Small intestine (tissue), 7 donors: ENCODE measurements around the gene SYNE1. TPM values are rescaled to one million over a fixed set of nuclear protein-coding genes. Genes with fewer than 3 reads are reported as not detected.

ENCODE experiments used
- DNase-seq, 2 donors: peaks; one replicate each; pipeline versions ENCODE4 v3.0.0 to v3.0.0-alpha.2; 2013
- FAIRE-seq: peaks from 2 replicates; lab custom pipeline; 2012; peaks lifted over from hg19 to GRCh38; lab: Jason Lieb, UNC
- H3K27ac ChIP-seq, 3 donors: one replicate each; pipeline ENCODE4 v1.5.1; 2013; ENCODE audit warnings: low read length in 2 of 3, mild to moderate bottlenecking in 2 of 3, control low read depth in 1 of 3, inconsistent platforms in 1 of 3, low read depth in 1 of 3, moderate library complexity in 1 of 3
- H3K27me3 ChIP-seq, 3 donors: one replicate each; pipeline ENCODE4 v1.6.1; 2013; ENCODE audit warnings: low read length in 3 of 3, inconsistent platforms in 1 of 3; ENCODE audit not compliant: control insufficient read depth in 3 of 3, insufficient read depth in 3 of 3
- H3K36me3 ChIP-seq, 3 donors: one replicate each; pipeline ENCODE4 v1.6.1; 2013; ENCODE audit warnings: low read length in 3 of 3, inconsistent platforms in 1 of 3, low read depth in 1 of 3, mild to moderate bottlenecking in 1 of 3, moderate library complexity in 1 of 3; ENCODE audit not compliant: control insufficient read depth in 3 of 3, insufficient read depth in 2 of 3
- H3K4me1 ChIP-seq, 3 donors: one replicate each; pipeline ENCODE4 v1.6.1; 2013; ENCODE audit warnings: low read length in 2 of 3, inconsistent platforms in 1 of 3, low read depth in 1 of 3, mild to moderate bottlenecking in 1 of 3, moderate library complexity in 1 of 3; ENCODE audit not compliant: control insufficient read depth in 3 of 3, insufficient read depth in 2 of 3
- H3K4me3 ChIP-seq, 3 donors: one replicate each; pipeline ENCODE4 v1.5.1; 2013; ENCODE audit warnings: low read length in 3 of 3, control low read depth in 1 of 3, inconsistent platforms in 1 of 3, low read depth in 1 of 3, mild to moderate bottlenecking in 1 of 3, moderate library complexity in 1 of 3
- H3K9me3 ChIP-seq, 2 donors: one replicate each; pipeline ENCODE4 v1.6.1; 2013; ENCODE audit warnings: low read depth in 1 of 2, low read length in 1 of 2; ENCODE audit not compliant: control insufficient read depth in 2 of 2, insufficient read depth in 1 of 2
- WGBS, 3 donors: extraction: QIAGEN DNeasy Blood & Tissue Kit; methylation state at CpG; one replicate each; pipeline ENCODE4 v1.1.7; 2013; 5-methylcytosine and 5-hydroxymethylcytosine counted together
- polyA plus RNA-seq, 4 donors: library from polyadenylated mRNA; stranded (reverse) in 3 of 4; unstranded in 1 of 4; fragments of 200-250 nt in 3 of 4; fragments of 120-200 nt in 1 of 4; gene quantifications; one replicate each; pipeline versions ENCODE4 v1.2.1 to v1.2.3, GENCODE V29; 2013
- donor health status: healthy with polysubstance abuse.
- donor health status: control.
- donor health status: control.
- donor health status: Bipolar disorder and iron deficiency.
- donor health status: healthy.

The SYNE1 gene
- polyA plus RNA-seq, 4 donors: 4.0 to 18.9 (median 9.1) TPM

DNA sequence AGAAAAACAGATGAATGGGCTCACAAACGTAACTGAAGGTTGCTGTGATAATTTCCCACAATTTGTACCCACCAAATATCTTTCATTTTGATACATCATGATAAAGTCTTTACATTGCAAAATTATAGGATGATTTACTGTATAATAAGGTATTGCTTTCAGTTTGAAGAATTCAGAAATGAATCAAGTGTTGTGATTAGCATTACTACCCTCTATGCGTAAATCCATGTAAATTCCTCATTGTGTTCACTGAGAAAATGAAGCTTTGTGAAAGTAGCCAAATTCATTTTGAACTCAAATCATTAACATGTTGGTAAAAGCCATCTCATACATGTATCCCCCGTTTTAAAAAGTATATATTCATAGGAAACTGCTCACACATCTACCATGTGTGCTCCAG, 450.3 kb downstream of the SYNE1 start:
- H3K27me3 ChIP-seq: no peaks in the 10 kb centered on the region
- DNase-seq (no peak), FAIRE-seq (no peak)
- 66 to 85% (median 75%) methylated on average over 3 of the region's 3 CpGs for WGBS, 3 donors
- H3K4me3 ChIP-seq: no peak overlapping the region
- peaks cover 0 to 3% (median 0%) of the 10 kb centered on the region in 3 donors for H3K36me3 ChIP-seq
- no peak overlapping the region for H3K27ac ChIP-seq
- no peaks in the 10 kb centered on the region for H3K9me3 ChIP-seq
- no peaks in the 10 kb centered on the region for H3K4me1 ChIP-seq

DNA sequence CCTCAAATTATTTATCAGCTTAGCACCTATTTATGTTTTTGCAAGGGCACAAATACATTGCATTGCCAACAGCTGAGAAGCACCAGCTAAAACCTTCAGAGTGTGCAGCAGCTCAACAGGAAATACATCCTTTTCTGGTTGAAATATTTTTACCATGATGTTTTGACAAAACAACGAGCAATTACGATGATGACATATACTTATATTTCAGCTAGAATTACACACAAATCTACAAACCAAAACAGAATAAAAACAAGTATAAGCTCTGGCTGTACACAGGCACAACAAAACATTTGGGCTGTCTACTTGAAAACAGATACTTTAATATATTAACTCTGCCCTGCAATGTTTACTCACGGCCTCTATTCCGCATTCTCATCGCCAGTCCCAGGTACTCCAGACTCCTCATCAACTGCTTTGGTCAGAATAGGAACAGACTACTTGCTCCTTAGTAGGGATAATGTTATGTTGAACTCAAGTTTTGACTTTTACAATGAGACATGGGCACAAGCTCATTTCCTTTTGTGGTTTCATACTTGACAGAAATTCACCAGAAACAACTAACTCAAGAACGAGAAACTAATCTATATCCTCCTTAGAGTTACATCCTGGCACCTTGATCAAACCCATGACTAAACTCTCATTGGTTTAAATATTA, 452.1 kb downstream of the SYNE1 start:
- peak overlapping the region in 2 of 3 donors; percentile 71 to 92 for H3K27ac ChIP-seq
- peaks cover 0 to 3% (median 0%) of the 10 kb centered on the region in 3 donors for H3K36me3 ChIP-seq
- no peak overlapping the region for H3K4me3 ChIP-seq
- no peaks in the 10 kb centered on the region for H3K27me3 ChIP-seq
- FAIRE-seq: no peak
- no peaks in the 10 kb centered on the region for H3K4me1 ChIP-seq
- peak in 1 of 2 donors; percentile 29 for DNase-seq
- 50 to 78% (median 64%) methylated on average over 6 of the region's 6 CpGs for WGBS, 3 donors
- H3K9me3 ChIP-seq: no peaks in the 10 kb centered on the region

DNA sequence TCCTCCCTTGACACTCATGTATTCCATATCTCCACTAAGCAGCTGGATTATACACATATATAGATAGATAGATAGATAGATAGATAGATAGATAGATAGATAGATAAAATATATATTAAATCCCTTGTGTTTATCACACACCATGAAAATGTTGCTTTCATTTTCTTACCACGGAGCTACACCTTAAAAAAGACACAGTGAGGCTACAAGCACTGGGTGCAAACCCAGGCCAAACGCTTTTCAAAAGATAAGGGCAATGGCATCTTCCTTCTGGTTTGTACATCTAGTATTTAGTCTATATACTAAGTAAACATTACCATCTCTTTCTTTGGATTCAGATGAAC, 452.6 kb downstream of the SYNE1 start:
- no peak for FAIRE-seq
- Histone ChIP-seq H3K27me3 (no peaks in the 10 kb centered on the region), H3K9me3 (no peaks in the 10 kb centered on the region), H3K4me1 (no peaks in the 10 kb centered on the region), H3K4me3 (no peak overlapping the region), H3K36me3 (peaks cover 0 to 3% (median 0%) of the 10 kb centered on the region in 3 donors), H3K27ac (peak overlapping the region in 2 of 3 donors; percentile 32 to 54)
- 33 to 55% (median 42%) methylated on average over 2 of the region's 2 CpGs for WGBS, 3 donors
- DNase-seq: peak in 1 of 2 donors; percentile 24

DNA sequence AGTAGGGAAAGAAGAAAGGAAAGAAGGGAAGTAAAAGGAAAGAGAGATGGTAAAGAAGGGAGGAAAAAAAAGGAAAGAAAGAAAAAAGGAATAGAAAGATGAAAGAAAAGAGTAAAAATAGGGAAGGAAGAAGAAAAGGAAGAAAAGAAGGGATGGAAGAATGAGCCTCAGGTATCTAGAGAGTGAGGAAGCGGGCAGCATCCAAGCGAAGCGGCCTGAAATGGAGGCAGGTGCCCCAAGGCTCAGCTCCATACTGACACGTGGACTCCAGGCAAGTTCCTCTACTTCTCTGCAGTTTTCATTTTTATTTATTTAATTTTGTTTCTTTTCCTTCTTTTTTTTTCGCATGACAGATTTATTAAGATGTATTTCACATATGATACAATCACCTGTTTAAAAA, 456.6 kb downstream of the SYNE1 start:
- Histone ChIP-seq H3K9me3 (no peaks in the 10 kb centered on the region), H3K4me1 (no peaks in the 10 kb centered on the region), H3K36me3 (peaks cover 0 to 5% (median 0%) of the 10 kb centered on the region in 3 donors), H3K27ac (no peak overlapping the region), H3K4me3 (no peak overlapping the region), H3K27me3 (no peaks in the 10 kb centered on the region)
- DNase-seq: no peak
- no peak for FAIRE-seq
- WGBS, 3 donors: 93 to 97% (median 94%) methylated on average over 5 of the region's 5 CpGs

DNA sequence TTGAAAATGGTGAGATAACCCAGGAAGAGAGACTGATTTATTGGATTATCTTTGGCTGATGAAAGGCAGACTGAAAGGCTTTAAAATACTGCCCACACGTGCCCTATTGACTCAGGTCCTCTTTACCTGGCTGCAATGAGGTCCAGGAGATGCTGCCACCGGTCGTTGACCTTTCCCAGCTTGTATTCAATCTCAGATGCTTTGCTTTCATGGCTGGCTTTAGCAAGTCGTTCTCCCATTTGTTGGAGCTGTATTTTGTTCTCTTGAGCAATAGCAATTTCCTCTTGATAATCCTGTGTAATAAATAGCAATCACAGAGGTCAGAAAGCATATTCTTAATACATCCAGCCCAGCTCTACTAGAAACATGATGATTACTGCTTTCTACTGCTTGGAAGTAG, 460.9 kb downstream of the SYNE1 start:
- peak; percentile 19 to 52 for DNase-seq
- FAIRE-seq: no peak
- H3K36me3 ChIP-seq: peaks cover 0 to 6% (median 0%) of the 10 kb centered on the region in 3 donors
- no peak overlapping the region for H3K4me3 ChIP-seq
- no peaks in the 10 kb centered on the region for H3K4me1 ChIP-seq
- WGBS, 3 donors: 13 to 65% (median 52%) methylated on average over 4 of the region's 4 CpGs
- no peaks in the 10 kb centered on the region for H3K27me3 ChIP-seq
- no peaks in the 10 kb centered on the region for H3K9me3 ChIP-seq
- H3K27ac ChIP-seq: no peak overlapping the region

DNA sequence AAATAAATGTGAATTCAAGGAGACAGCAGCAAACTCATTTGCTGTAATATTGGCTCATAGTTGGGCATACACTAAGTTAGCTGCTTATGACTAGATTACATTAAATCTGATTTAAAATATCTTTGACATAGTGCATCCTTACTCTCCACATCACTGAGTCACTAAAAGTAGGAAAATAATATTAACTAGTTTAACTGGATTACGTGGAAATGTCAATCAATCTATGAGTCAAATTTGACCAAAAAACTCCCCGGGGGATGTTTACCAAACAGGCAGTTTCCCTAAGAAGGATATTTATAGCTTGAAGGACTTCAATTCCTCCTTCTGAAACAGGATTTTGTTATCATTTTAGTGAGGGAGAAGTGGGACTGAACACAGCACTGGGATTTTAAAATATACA, 463.2 kb downstream of the SYNE1 start:
- 76 to 79% (median 77%) methylated on average over 2 of the region's 2 CpGs for WGBS, 3 donors
- H3K9me3 ChIP-seq: peaks cover 0 to 4% of the 10 kb centered on the region in 2 donors
- H3K4me1 ChIP-seq: no peaks in the 10 kb centered on the region
- no peak for DNase-seq
- H3K36me3 ChIP-seq: peaks cover 0 to 5% (median 0%) of the 10 kb centered on the region in 3 donors
- H3K27me3 ChIP-seq: no peaks in the 10 kb centered on the region
- no peak overlapping the region for H3K27ac ChIP-seq
- H3K4me3 ChIP-seq: no peak overlapping the region
- FAIRE-seq: no peak

DNA sequence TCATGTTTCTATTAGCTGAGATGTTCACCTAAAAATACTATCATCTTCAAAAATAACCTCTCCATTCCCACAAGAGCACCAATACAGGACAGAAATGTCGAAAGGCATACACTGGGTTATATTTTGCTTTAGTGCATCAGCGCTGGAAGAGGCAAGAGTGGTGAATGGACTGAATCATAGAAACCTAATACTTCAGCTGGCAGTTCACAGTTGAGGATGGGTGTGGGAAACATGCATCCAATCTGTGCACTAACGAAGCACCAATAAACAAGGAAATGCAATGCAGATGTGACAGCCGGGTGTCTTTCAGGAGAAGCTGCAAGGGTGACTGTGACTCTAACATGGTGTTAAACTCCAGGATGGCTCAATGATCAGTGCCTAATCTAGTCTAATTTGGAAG, 463.8 kb downstream of the SYNE1 start:
- no peaks in the 10 kb centered on the region for H3K4me1 ChIP-seq
- DNase-seq (no peak), FAIRE-seq (no peak)
- no peaks in the 10 kb centered on the region for H3K27me3 ChIP-seq
- 85 to 90% (median 87%) methylated on average over 4 of the region's 4 CpGs for WGBS, 3 donors
- H3K9me3 ChIP-seq: peaks cover 0 to 4% of the 10 kb centered on the region in 2 donors
- no peak overlapping the region for H3K27ac ChIP-seq
- H3K4me3 ChIP-seq: no peak overlapping the region
- H3K36me3 ChIP-seq: peaks cover 0 to 4% (median 0%) of the 10 kb centered on the region in 3 donors

DNA sequence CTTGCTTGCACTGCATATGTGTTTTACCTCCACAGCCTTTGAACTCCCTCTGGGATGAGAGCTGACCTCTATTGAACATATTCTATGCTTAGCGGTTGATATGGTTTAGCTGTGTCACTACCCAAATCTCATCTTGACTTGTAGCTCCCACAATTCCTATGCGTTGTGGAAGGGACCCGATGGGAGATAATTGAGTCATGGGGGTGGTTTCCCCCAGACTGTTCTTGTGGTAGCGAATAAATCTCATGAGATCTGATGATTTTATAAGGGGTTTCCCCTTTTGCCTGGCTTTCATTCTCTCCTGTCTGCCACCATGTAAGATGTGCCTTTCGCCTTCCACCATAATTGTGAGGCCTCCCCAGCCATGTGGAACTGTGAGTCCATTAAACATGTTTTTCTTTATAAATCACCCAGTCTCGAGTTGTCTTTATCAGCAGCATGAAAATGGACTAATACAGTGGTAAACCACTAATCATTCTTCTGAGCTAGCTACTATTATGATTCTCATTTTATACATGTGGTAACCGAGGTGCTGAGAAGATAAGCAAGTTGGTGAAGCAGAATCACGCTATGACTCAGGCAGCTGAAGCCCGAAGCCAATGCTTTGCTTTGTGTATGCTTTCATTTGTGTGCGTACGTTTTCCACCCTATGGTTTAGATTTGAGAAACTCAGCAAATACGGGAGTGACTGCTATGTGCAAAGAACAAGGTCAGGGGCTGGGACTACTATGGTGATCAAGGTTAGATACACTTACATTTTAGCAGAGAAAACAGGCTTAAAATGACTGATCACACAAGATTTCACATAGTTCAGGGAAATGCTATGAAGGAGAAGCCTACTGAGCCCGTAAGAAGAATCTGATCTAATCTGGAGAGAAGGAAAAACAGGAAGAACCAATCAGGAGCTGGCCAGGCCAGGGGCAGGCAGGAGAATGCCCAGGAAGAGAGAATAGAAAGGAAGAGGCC, 466.2 kb downstream of the SYNE1 start:
- Histone ChIP-seq H3K36me3 (peaks cover 0 to 4% (median 2%) of the 10 kb centered on the region in 3 donors), H3K27ac (peak overlapping the region in 2 of 3 donors; percentile 16 to 76), H3K4me3 (no peak overlapping the region), H3K27me3 (no peaks in the 10 kb centered on the region), H3K9me3 (peaks cover 0 to 4% of the 10 kb centered on the region in 2 donors), H3K4me1 (no peaks in the 10 kb centered on the region)
- 59 to 68% (median 65%) methylated on average over 13 of the region's 13 CpGs for WGBS, 3 donors
- DNase-seq: peak in 1 of 2 donors; percentile 7
- FAIRE-seq: no peak
